Stomach (tissue), 9 donors: ENCODE data around the gene TCP1. TPM values are rescaled to one million over a fixed set of nuclear protein-coding genes. Genes with fewer than 3 reads are reported as not detected.

Experiments used
- DNase-seq, 2 donors: peaks; one replicate each; pipeline versions ENCODE4 v3.0.0 to v3.0.0-alpha.2; 2013 to 2019
- H3K27ac ChIP-seq, 5 donors: fragments of 200-600 bp in 4 of 5; sonication (generic) in 4 of 5; one replicate each; pipeline ENCODE4 v1.5.1; 2013 to 2019; ENCODE audit warnings: mild to moderate bottlenecking in 1 of 5, moderate library complexity in 1 of 5
- H3K27me3 ChIP-seq, 3 donors: fragments of 200-600 bp; sonication (generic); one replicate each; pipeline ENCODE4 v1.5.1; 2017 to 2019; ENCODE audit warnings: mixed run types in 1 of 3
- H3K36me3 ChIP-seq, 4 donors: fragments of 200-600 bp; sonication (generic); 1 replicate in 3 of 4; 2 replicates in 1 of 4; pipeline ENCODE4 v1.5.1; 2016 to 2019
- H3K4me1 ChIP-seq, 4 donors: fragments of 200-600 bp; sonication (generic); one replicate each; pipeline ENCODE4 v1.5.1; 2016 to 2019
- H3K4me3 ChIP-seq, 4 donors: fragments of 200-600 bp; sonication (generic) in 3 of 4; one replicate each; pipeline ENCODE4 v1.5.1; 2016 to 2019; ENCODE audit warnings: mild to moderate bottlenecking in 1 of 4
- H3K9me3 ChIP-seq, 4 donors: fragments of 200-600 bp; sonication (generic); one replicate each; pipeline ENCODE4 v1.5.1; 2016 to 2019
- CTCF ChIP-seq, 7 experiments: fragments of 450-650 bp in 4 of 7; fragments of 200-600 bp in 3 of 7; sonication (generic) in 3 of 7; IDR thresholded peaks; one replicate each; pipeline ENCODE4 v1.5.1; 2016 to 2019; ENCODE audit warnings: antibody characterized with exemption in 7 of 7, control low read depth in 2 of 7, mild to moderate bottlenecking in 1 of 7
- EP300 ChIP-seq: sonication (generic); formaldehyde crosslinking; IDR thresholded peaks from one replicate; pipeline ENCODE4 v1.6.1; 2017; ENCODE audit warnings: antibody characterized with exemption
- POLR2A ChIP-seq, 4 donors: fragments of 450-650 bp; IDR thresholded peaks; one replicate each; pipeline ENCODE4 v1.6.1; 2016; ENCODE audit warnings: antibody characterized with exemption in 4 of 4, control low read depth in 2 of 4, mild to moderate bottlenecking in 1 of 4, moderate library complexity in 1 of 4
- POLR2AphosphoS5 ChIP-seq, 3 donors: sonication (generic); formaldehyde crosslinking; IDR thresholded peaks; one replicate each; pipeline ENCODE4 v1.6.1; 2016; ENCODE audit warnings: antibody characterized with exemption in 3 of 3
- WGBS, 5 donors: extraction: QIAGEN DNeasy Blood & Tissue Kit in 3 of 5; methylation state at CpG; one replicate each; pipeline versions ENCODE4 v1.1.5 to v1.1.7; 2013 to 2018; 5-methylcytosine and 5-hydroxymethylcytosine counted together
- intact Hi-C: fragments of 100-400 bp; cut with DNase I; formaldehyde crosslinking; loops from one replicate; pipeline ENCODE4 v1.15.1; 2023; ENCODE audit warnings: low total_unique reads
- polyA plus RNA-seq, 3 donors: library from polyadenylated mRNA; stranded (reverse); fragments of 200-250 nt; gene quantifications; one replicate each; pipeline ENCODE4 v1.2.3, GENCODE V29; 2013
- total RNA-seq, 5 donors: library from RNA; depleted of rRNA; stranded (reverse); fragments of >200 nt; gene quantifications; one replicate each; pipeline versions ENCODE4 v1.1.0 to v1.2.3, GENCODE V29; 2014 to 2016
- donor health status: healthy with polysubstance abuse.
- donor health status: Bipolar disorder and iron deficiency.
- donor health status: healthy.

Gene TCP1
- total and polyA plus RNA-seq, 8 donors: 52.7 to 199 (median 110) TPM

DNA sequence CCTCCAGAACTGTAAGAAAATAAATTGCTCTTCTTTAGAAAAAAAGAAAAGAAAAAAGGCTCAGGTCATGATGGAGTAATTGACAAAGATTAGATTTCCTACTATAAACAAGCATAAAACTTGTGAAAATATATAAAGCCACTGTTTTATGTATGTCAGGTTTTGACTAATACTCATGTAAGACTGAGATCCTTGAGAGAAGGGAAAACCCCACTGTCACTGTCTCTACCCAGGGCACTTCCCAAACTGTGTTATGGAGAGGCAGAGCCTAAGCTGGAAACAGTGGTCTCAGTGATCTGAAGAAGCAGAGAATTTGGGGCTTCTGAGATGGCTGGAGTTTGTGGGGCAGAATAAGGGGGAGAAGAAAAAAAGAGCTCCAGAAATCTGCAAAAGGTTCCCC lies 19.9 kb downstream of the TCP1 start:
- Histone ChIP-seq H3K4me1 (peaks cover 0 to 17% (median 7%) of the 10 kb centered on the region in 4 donors), H3K27me3 (no peaks in the 10 kb centered on the region), H3K27ac (no peak overlapping the region), H3K4me3 (no peak overlapping the region), H3K36me3 (peaks cover 12 to 86% (median 73%) of the 10 kb centered on the region in 4 donors), H3K9me3 (no peaks in the 10 kb centered on the region)
- no peak for DNase-seq
- intact Hi-C loops: no loop called here
- TF ChIP-seq CTCF (IDR thresholded peaks at IDR 0.05): no peak
- no peak for TF ChIP-seq EP300
- TF ChIP-seq POLR2AphosphoS5 (IDR thresholded peaks at IDR 0.05): no peak
- TF ChIP-seq POLR2A (IDR thresholded peaks at IDR 0.05): no peak

- Histone ChIP-seq H3K9me3 (no peaks in the 10 kb centered on the region), H3K27ac (no peak overlapping the region), H3K36me3 (peaks cover 12 to 74% (median 70%) of the 10 kb centered on the region in 4 donors), H3K27me3 (no peaks in the 10 kb centered on the region), H3K4me3 (no peak overlapping the region), H3K4me1 (peaks cover 8 to 35% (median 21%) of the 10 kb centered on the region in 4 donors)
- TF ChIP-seq EP300: no peak
- no peak for TF ChIP-seq POLR2AphosphoS5 (IDR thresholded peaks at IDR 0.05)
- intact Hi-C loops: no loop called here
- DNase-seq: no peak
Observed at GRCh38 chr6:159766906-159767305, 22.5 kb downstream of the TCP1 start.

- Histone ChIP-seq H3K27me3 (no peaks in the 10 kb centered on the region), H3K4me1 (peaks cover 8 to 50% (median 35%) of the 10 kb centered on the region in 4 donors), H3K4me3 (peak overlapping the region; percentile 79 to 91 (median 84)), H3K36me3 (peaks cover 14 to 47% (median 40%) of the 10 kb centered on the region in 4 donors), H3K27ac (peak overlapping the region; percentile 99 to 100 (median 99)), H3K9me3 (no peaks in the 10 kb centered on the region)
- TF ChIP-seq POLR2AphosphoS5 (IDR thresholded peaks at IDR 0.05) (no peak), EP300 (no peak), CTCF (IDR thresholded peaks at IDR 0.05) (no peak), POLR2A (IDR thresholded peaks at IDR 0.05) (no peak)
- intact Hi-C loops: no loop called here
- WGBS, 5 donors: 8 to 18% (median 12%) methylated on average over 8 to 16 of the region's 16 CpGs
- no peak for DNase-seq
Observed at GRCh38 chr6:159762681-159763293, 26.6 kb downstream of the TCP1 start.

GRCh38 chr6:159761873-159762680 lies 27.3 kb downstream of the TCP1 start, which contains the start of gene ACAT2:
Gene ACAT2, plus strand, starts transcription at chr6:159762045. Its CDS starts 43 bp downstream, at chr6:159762088.
- no peaks in the 10 kb centered on the region for H3K27me3 ChIP-seq
- H3K9me3 ChIP-seq: no peaks in the 10 kb centered on the region
- TF ChIP-seq EP300 (no peak), POLR2A (IDR thresholded peaks at IDR 0.05) (peak in 1 of 4 donors; percentile 26), CTCF (IDR thresholded peaks at IDR 0.05) (no peak), POLR2AphosphoS5 (IDR thresholded peaks at IDR 0.05) (peak; percentile 39 to 70 (median 62))
- peak within 1 kb of the TSS; percentile 99 to 100 (median 99) for H3K27ac ChIP-seq
- H3K4me1 ChIP-seq: peaks cover 8 to 50% (median 35%) of the 10 kb centered on the region in 4 donors
- 0 to 1% (median 0%) methylated on average over 25 to 76 of the region's 76 CpGs for WGBS, 5 donors
- intact Hi-C loops: no loop called here
- H3K4me3 ChIP-seq: peak within 1 kb of the TSS; percentile 79 to 91 (median 84)
- DNase-seq: peak; percentile 97 to 98
- peaks cover 17 to 47% (median 40%) of the 10 kb centered on the region in 4 donors for H3K36me3 ChIP-seq
